ENCODE data around the gene TUBA1C. TPM values are rescaled to one million over a fixed set of nuclear protein-coding genes. Genes with fewer than 3 reads are reported as not detected.

The TUBA1C gene
- total RNA-seq, 1 experiment from 2014 or later = 540 TPM

GRCh38 chr12:49295082-49295936 lies 30.4 kb downstream of the TUBA1C start, which contains the start of gene PRPH:
TSS of gene PRPH (plus strand) at chr12:49295147. CDS start at chr12:49295201, 54 bp downstream.
- POLR2A ChIA-PET = interaction anchor here (0.5 to 1.2 kb wide), 4 partner anchors 28 to 47 kb away, joined by 3 read pairs; partner anchors contain the start of gene TROAP
- H3K4me1 Mint-ChIP-seq = peaks cover 30% of the 10 kb centered on the region
- peak; percentile 2; the same call in 1 of the 2 replicates for ATAC-seq
- H3K27me3 Mint-ChIP-seq (ENCODE audit: low read depth) = peaks cover 93% of the 10 kb centered on the region
- DNase-seq (ENCODE audit: low spot score) = peak; percentile 49
- no peak within 1 kb of the TSS for H3K27ac Mint-ChIP-seq
- peak within 1 kb of the TSS; percentile 67 for H3K4me3 Mint-ChIP-seq
- no peaks in the 10 kb centered on the region for H3K9me3 Mint-ChIP-seq
- CTCF ChIA-PET = interaction anchor here (0.6 to 11.7 kb wide), 37 partner anchors 9 to 572 kb away, joined by 3 to 264 read pairs (median 5); partner anchors contain the start of genes C1QL4, DNAJC22, PRPF40B and SPATS2
- no peaks in the 10 kb centered on the region for H3K36me3 Mint-ChIP-seq
- TF ChIP-seq, protein P1, sequence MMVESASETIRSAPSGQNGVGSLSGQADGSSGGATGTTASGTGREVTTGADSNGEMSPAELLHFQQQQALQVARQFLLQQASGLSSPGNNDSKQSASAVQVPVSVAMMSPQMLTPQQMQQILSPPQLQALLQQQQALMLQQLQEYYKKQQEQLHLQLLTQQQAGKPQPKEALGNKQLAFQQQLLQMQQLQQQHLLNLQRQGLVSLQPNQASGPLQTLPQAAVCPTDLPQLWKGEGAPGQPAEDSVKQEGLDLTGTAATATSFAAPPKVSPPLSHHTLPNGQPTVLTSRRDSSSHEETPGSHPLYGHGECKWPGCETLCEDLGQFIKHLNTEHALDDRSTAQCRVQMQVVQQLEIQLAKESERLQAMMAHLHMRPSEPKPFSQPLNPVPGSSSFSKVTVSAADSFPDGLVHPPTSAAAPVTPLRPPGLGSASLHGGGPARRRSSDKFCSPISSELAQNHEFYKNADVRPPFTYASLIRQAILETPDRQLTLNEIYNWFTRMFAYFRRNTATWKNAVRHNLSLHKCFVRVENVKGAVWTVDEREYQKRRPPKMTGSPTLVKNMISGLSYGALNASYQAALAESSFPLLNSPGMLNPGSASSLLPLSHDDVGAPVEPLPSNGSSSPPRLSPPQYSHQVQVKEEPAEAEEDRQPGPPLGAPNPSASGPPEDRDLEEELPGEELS (CRISPR knock-in tag; IDR thresholded peaks at IDR 0.05) = peak; percentile 43; the same call in 1 of the 2 replicates
- TF ChIP-seq FOXP1 (CRISPR knock-in tag; IDR thresholded peaks at IDR 0.05; ENCODE audit: borderline replicate concordance) (peak; percentile 72; the same call in 1 of the 2 replicates), MAX (CRISPR knock-in tag; IDR thresholded peaks at IDR 0.05) (peak; percentile 85; the same call in 1 of the 2 replicates), ERG (CRISPR knock-in tag; IDR thresholded peaks at IDR 0.05) (no peak), HMGXB4 (CRISPR knock-in tag; IDR thresholded peaks at IDR 0.05) (peak; percentile 61; the same call in 1 of the 2 replicates), MYBL2 (CRISPR knock-in tag; IDR thresholded peaks at IDR 0.05) (0 out of 2 replicates have a peak, but pooled peaks have one; percentile 24), ZNF416 (CRISPR knock-in tag; IDR thresholded peaks at IDR 0.05) (no peak), NFE2L1 (CRISPR knock-in tag; IDR thresholded peaks at IDR 0.05) (0 out of 2 replicates have a peak, but pooled peaks have one; percentile 15)
- TF ChIP-seq, protein P2, sequence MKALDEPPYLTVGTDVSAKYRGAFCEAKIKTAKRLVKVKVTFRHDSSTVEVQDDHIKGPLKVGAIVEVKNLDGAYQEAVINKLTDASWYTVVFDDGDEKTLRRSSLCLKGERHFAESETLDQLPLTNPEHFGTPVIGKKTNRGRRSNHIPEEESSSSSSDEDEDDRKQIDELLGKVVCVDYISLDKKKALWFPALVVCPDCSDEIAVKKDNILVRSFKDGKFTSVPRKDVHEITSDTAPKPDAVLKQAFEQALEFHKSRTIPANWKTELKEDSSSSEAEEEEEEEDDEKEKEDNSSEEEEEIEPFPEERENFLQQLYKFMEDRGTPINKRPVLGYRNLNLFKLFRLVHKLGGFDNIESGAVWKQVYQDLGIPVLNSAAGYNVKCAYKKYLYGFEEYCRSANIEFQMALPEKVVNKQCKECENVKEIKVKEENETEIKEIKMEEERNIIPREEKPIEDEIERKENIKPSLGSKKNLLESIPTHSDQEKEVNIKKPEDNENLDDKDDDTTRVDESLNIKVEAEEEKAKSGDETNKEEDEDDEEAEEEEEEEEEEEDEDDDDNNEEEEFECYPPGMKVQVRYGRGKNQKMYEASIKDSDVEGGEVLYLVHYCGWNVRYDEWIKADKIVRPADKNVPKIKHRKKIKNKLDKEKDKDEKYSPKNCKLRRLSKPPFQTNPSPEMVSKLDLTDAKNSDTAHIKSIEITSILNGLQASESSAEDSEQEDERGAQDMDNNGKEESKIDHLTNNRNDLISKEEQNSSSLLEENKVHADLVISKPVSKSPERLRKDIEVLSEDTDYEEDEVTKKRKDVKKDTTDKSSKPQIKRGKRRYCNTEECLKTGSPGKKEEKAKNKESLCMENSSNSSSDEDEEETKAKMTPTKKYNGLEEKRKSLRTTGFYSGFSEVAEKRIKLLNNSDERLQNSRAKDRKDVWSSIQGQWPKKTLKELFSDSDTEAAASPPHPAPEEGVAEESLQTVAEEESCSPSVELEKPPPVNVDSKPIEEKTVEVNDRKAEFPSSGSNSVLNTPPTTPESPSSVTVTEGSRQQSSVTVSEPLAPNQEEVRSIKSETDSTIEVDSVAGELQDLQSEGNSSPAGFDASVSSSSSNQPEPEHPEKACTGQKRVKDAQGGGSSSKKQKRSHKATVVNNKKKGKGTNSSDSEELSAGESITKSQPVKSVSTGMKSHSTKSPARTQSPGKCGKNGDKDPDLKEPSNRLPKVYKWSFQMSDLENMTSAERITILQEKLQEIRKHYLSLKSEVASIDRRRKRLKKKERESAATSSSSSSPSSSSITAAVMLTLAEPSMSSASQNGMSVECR (CRISPR knock-in tag; IDR thresholded peaks at IDR 0.05; ENCODE audit: borderline replicate concordance) = peak; percentile 61
- TF ChIP-seq, protein P3, sequence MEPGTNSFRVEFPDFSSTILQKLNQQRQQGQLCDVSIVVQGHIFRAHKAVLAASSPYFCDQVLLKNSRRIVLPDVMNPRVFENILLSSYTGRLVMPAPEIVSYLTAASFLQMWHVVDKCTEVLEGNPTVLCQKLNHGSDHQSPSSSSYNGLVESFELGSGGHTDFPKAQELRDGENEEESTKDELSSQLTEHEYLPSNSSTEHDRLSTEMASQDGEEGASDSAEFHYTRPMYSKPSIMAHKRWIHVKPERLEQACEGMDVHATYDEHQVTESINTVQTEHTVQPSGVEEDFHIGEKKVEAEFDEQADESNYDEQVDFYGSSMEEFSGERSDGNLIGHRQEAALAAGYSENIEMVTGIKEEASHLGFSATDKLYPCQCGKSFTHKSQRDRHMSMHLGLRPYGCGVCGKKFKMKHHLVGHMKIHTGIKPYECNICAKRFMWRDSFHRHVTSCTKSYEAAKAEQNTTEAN (CRISPR knock-in tag; IDR thresholded peaks at IDR 0.05) = no peak; the same call in 1 of the 2 replicates

Data from WTC11 (cell line).